Measurements from ENCODE around the gene LRP5. TPM values are rescaled to one million over a fixed set of nuclear protein-coding genes. Genes with fewer than 3 reads are reported as not detected.
"Not testable (repeated sequence)": the region's sequence is repeated elsewhere in the genome, so short reads cannot be mapped to it uniquely, and the experiment has no call there.

Gene LRP5
- polyA plus RNA-seq, 6 donors from 2014 or later, result 0.04 to 0.88 (median 0.56) TPM; not detected in 1

- H3K9me3 Mint-ChIP-seq, result no peaks in the 10 kb centered on the region
- DNase-seq, result no peak
- H3K36me3 Mint-ChIP-seq, result no peaks in the 10 kb centered on the region
- ATAC-seq (ENCODE audit: low read depth in 2 of 2), result no peak
- peaks cover 13 to 25% (median 22%) of the 10 kb centered on the region in 3 donors for H3K4me1 Mint-ChIP-seq
- H3K27ac Mint-ChIP-seq, result no peak overlapping the region
- no peak overlapping the region for H3K4me3 Mint-ChIP-seq
- H3K27me3 Mint-ChIP-seq, result no peaks in the 10 kb centered on the region
These were observed 133.8 kb downstream of the LRP5 start for GRCh38 chr11:68446046-68446725.

- peak; percentile 70 for DNase-seq
- peak; percentile 99 for ATAC-seq (ENCODE audit: low read depth in 2 of 2)
- H3K27me3 Mint-ChIP-seq, result no peaks in the 10 kb centered on the region
- peak overlapping the region in 2 of 6 donors; percentile 62 to 95 for H3K27ac Mint-ChIP-seq
- no peaks in the 10 kb centered on the region for H3K36me3 Mint-ChIP-seq
- H3K9me3 Mint-ChIP-seq, result no peaks in the 10 kb centered on the region
- peaks cover 8 to 14% (median 12%) of the 10 kb centered on the region in 3 donors for H3K4me1 Mint-ChIP-seq
- H3K4me3 Mint-ChIP-seq, result peak overlapping the region in 2 of 8 donors; percentile 4 to 12
These were observed 134.8 kb downstream of the LRP5 start for GRCh38 chr11:68447015-68447801.

DNA sequence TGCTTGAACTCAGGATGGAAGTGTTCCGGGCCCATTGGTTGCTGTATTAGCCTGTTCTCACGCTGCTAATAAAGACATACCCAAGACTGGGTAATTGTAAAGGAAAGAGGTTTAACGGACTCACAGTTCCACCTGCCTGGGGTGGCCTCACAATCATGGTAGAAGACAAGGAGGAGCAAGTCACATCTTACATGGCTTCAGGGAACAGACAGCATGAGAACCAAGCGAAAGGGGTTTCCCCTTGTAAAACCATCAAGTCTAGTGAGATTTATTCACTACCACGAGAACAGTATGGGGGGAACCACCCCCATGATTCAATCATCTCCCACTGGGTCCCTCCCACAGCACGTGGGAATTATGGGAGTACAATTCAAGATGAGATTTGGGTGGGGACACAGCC is 135.5 kb downstream of the LRP5 start:
- not testable (repeated sequence) for DNase-seq; H3K4me3 Mint-ChIP-seq; H3K4me1 Mint-ChIP-seq; H3K36me3 Mint-ChIP-seq; H3K27ac Mint-ChIP-seq; H3K9me3 Mint-ChIP-seq; ATAC-seq (ENCODE audit: low read depth in 2 of 2); H3K27me3 Mint-ChIP-seq

GRCh38 chr11:68448604-68449011 is 136.2 kb downstream of the LRP5 start:
- no peak for DNase-seq
- no peaks in the 10 kb centered on the region for H3K36me3 Mint-ChIP-seq
- no peak for ATAC-seq (ENCODE audit: low read depth in 2 of 2)
- H3K27ac Mint-ChIP-seq, result no peak overlapping the region
- H3K9me3 Mint-ChIP-seq, result no peaks in the 10 kb centered on the region
- H3K4me1 Mint-ChIP-seq, result peaks cover 4 to 7% (median 4%) of the 10 kb centered on the region in 3 donors
- H3K27me3 Mint-ChIP-seq, result no peaks in the 10 kb centered on the region
- no peak overlapping the region for H3K4me3 Mint-ChIP-seq

DNA sequence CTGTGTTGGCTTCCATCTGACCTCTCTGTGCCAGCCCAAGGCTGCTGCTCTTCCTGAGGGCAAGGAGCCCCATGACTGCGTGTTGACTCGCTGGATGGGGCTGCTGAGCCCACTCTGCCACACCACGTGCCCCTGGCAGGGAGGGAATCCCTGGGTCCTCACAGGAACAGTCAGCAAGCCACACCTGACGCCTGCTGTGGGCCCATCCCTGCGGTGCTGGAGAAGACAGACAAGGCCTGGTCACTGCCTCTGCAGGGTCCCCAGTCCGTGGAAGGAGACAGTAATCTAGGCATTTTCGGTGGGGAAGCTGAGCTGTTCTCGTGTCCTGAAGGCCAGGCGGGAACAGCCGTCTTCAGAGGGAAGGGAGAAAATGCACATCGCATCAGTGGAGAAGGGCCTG is 137.6 kb downstream of the LRP5 start:
- Mint-ChIP-seq H3K4me3 (no peak overlapping the region), H3K27ac (no peak overlapping the region), H3K9me3 (no peaks in the 10 kb centered on the region), H3K4me1 (peaks cover 4 to 7% (median 4%) of the 10 kb centered on the region in 3 donors), H3K27me3 (no peaks in the 10 kb centered on the region), H3K36me3 (no peaks in the 10 kb centered on the region)
- DNase-seq, result no peak
- ATAC-seq (ENCODE audit: low read depth in 2 of 2), result no peak

DNA sequence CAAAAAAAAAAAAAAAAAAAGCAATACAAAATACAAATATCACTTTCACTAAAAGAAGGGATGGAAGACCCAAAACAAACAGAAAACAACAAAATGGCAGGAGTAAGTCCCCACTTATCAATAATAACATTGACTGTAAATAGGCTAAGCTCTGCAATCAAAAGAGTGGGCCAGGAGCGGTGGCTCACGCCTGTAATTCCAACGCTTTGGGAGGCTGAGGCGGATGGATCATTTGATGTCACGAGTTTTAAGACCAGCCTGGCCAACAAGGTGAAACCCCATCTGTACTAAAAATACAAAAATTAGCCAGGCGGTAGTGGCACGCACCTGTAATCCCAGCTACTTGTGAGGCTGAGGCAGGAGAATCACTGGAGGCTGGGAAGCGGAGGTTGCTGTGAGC is 138.3 kb downstream of the LRP5 start:
- Mint-ChIP-seq H3K27me3 (no peaks in the 10 kb centered on the region), H3K36me3 (no peaks in the 10 kb centered on the region), H3K27ac (peak overlapping the region in 1 of 6 donors; percentile 80), H3K4me3 (no peak overlapping the region), H3K4me1 (peaks cover 4 to 7% (median 4%) of the 10 kb centered on the region in 3 donors), H3K9me3 (no peaks in the 10 kb centered on the region)
- no peak for ATAC-seq (ENCODE audit: low read depth in 2 of 2)
- DNase-seq, result no peak

GRCh38 chr11:68454767-68455166 is 142.4 kb downstream of the LRP5 start:
- Mint-ChIP-seq H3K27me3 (no peaks in the 10 kb centered on the region), H3K36me3 (no peaks in the 10 kb centered on the region), H3K4me1 (peaks cover 0 to 3% (median 1%) of the 10 kb centered on the region in 3 donors), H3K4me3 (no peak overlapping the region), H3K27ac (no peak overlapping the region), H3K9me3 (no peaks in the 10 kb centered on the region)
- no peak for ATAC-seq (ENCODE audit: low read depth in 2 of 2)
- no peak for DNase-seq

DNA sequence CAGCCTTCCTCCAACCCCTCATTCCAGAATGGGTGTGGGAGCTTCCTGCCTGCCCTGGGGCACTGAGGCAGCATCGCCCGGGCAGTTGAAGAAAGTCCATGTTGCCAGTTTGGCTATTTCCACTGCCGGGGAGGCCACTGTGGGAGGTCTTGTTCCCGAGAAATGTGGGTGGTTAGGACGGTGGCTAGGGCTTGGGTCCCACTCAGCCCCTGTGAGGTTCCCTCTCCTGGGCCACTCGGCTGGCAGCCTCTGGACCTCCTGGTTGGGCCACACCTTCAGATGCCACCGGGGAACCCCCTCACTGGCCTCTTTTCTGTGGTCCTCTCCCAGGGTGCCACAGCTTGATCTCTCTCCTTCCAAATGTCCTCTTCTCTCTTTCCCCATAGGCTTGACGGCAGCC is 143.1 kb downstream of the LRP5 start:
- peaks cover 3 to 6% (median 4%) of the 10 kb centered on the region in 3 donors for H3K4me1 Mint-ChIP-seq

GRCh38 chr11:68457216-68457897 is 145.0 kb downstream of the LRP5 start:
- DNase-seq (no peak), ATAC-seq (ENCODE audit: low read depth in 2 of 2) (no peak)
- H3K9me3 Mint-ChIP-seq, result no peaks in the 10 kb centered on the region
- no peaks in the 10 kb centered on the region for H3K27me3 Mint-ChIP-seq
- no peaks in the 10 kb centered on the region for H3K36me3 Mint-ChIP-seq
- H3K4me3 Mint-ChIP-seq, result peak overlapping the region in 1 of 8 donors; percentile 75
- peaks cover 9 to 16% (median 11%) of the 10 kb centered on the region in 3 donors for H3K4me1 Mint-ChIP-seq
- no peak overlapping the region for H3K27ac Mint-ChIP-seq

More for the DNA sequence above, 143.1 kb downstream of the LRP5 start:
- Mint-ChIP-seq H3K27ac (no peak overlapping the region), H3K9me3 (no peaks in the 10 kb centered on the region), H3K4me3 (no peak overlapping the region), H3K36me3 (no peaks in the 10 kb centered on the region), H3K27me3 (no peaks in the 10 kb centered on the region)
- ATAC-seq (ENCODE audit: low read depth in 2 of 2), result no peak
- DNase-seq, result no peak

GRCh38 chr11:68457898-68458249 is 145.5 kb downstream of the LRP5 start:
- Mint-ChIP-seq H3K9me3 (no peaks in the 10 kb centered on the region), H3K36me3 (no peaks in the 10 kb centered on the region), H3K27ac (peak overlapping the region in 1 of 6 donors; percentile 15), H3K4me1 (peaks cover 14 to 21% (median 16%) of the 10 kb centered on the region in 3 donors), H3K27me3 (no peaks in the 10 kb centered on the region), H3K4me3 (peak overlapping the region in 3 of 8 donors; percentile 15 to 75 (median 61))
- no peak for DNase-seq
- ATAC-seq (ENCODE audit: low read depth in 2 of 2), result no peak

DNA sequence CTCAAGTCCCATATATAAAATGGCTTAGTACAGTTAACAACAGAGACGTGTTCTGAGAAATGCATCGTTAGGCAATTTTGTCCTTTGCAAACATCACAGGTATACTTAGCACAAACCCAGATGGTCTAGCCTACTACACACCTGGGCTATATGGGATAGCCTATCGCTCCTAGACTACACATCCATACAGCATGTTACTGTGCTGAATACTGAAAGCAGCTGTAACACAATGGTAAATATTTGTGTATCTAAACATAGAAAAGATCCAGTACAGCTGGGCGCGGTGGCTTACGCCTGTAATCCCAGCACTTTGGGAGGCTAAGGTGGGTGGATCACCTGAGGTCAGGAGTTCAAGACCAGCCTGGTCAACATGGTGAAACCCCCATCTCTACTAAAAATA is 145.9 kb downstream of the LRP5 start:
- Mint-ChIP-seq H3K4me1 (peaks cover 16 to 26% (median 18%) of the 10 kb centered on the region in 3 donors), H3K4me3 (peak overlapping the region in 5 of 8 donors; percentile 15 to 75 (median 29))
- not testable (repeated sequence) for H3K36me3 Mint-ChIP-seq; H3K27me3 Mint-ChIP-seq; DNase-seq; ATAC-seq (ENCODE audit: low read depth in 2 of 2); H3K27ac Mint-ChIP-seq; H3K9me3 Mint-ChIP-seq

DNA sequence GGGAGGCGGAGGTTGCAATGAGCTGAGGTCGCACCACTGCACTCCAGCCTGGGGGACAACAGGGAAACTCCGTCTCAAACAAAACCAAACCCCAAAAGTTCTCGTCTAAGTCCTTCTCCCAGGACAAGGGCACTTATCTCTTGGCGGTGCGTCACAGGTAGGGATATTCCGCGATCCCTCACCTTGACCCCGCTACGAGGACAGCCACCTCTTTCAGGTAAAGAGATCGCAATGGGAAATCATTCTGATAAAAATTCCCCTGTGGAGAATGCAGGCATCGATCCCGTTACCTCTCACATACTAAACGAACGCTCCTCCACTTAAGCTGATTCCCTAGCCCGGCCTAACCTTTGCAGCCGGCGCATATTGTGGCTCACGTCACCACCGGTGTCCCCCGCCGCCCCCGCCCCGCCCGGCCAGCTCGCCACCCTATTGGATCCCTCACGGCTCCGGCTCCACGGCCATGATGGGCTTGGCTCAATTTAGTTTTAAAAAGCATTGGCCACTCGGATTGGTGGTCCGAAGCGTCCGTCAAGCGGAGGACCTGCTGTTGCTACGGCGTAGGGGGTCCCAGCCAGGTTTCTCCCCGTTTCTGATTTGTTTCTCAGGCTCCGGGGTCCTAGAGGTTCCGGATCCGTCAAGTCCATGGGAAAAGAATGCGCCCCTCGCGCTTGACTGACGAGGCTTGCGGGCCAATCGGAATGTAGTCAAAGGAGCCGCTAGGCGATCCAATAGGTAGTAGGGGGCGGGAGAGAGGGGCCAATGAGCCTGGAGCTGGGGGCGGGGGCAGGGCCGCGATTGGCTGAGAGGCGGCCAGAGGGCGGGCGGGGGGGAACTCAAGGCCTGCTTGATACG is 147.7 kb downstream of the LRP5 start:
- Mint-ChIP-seq H3K27me3 (no peaks in the 10 kb centered on the region), H3K4me3 (peak overlapping the region; percentile 90 to 99 (median 97)), H3K36me3 (no peaks in the 10 kb centered on the region), H3K9me3 (no peaks in the 10 kb centered on the region), H3K4me1 (peaks cover 23 to 43% (median 34%) of the 10 kb centered on the region in 3 donors), H3K27ac (peak overlapping the region; percentile 97 to 99 (median 98))
- peak; percentile 87 to 88 for ATAC-seq (ENCODE audit: low read depth in 2 of 2)
- DNase-seq, result peak; percentile 94
